B cell (primary cell): ENCODE measurements around the gene ATXN1. TPM values are rescaled to one million over a fixed set of nuclear protein-coding genes. Genes with fewer than 3 reads are reported as not detected.

Experiments used
- ATAC-seq: fragments of 200-7000 bp; cut with Tn5 transposase; one replicate; pipeline ENCODE4 v1.10.0; 2021; ENCODE audit warnings: low read depth, mild to moderate bottlenecking, moderate number of reproducible peaks, moderate library complexity
- CTCF ChIA-PET: fragments of 350-600 bp; sonication (Branson Sonifier 250); formaldehyde crosslinking; loops from one replicate; lab custom pipeline; 2021; ENCODE audit warnings: antibody characterized with exemption, inconsistent platforms; lab: Charles Lee
- POLR2A ChIA-PET: fragments of 350-600 bp; sonication (Branson Sonifier 250); formaldehyde crosslinking; loops from one replicate; lab custom pipeline; 2021; ENCODE audit warnings: antibody characterized with exemption; lab: Charles Lee
- DNase-seq: peaks from one replicate; pipeline ENCODE4 v3.0.0; 2013
- H2AFZ ChIP-seq: 2 replicates; pipeline ENCODE4 v1.6.1; 2012; ENCODE audit warnings: mild to moderate bottlenecking, low read depth, low read length; ENCODE audit not compliant: insufficient read depth, poor library complexity, severe bottlenecking
- H3K27ac ChIP-seq, 2 donors: 1 replicate in 1 of 2; 2 replicates in 1 of 2; pipeline ENCODE4 v1.5.1; 2012 to 2013; ENCODE audit warnings: low read length in 2 of 2, mild to moderate bottlenecking in 2 of 2, moderate library complexity in 1 of 2
- H3K27me3 ChIP-seq, 4 experiments: fragments of 200-600 bp in 1 of 4; sonication (generic) in 1 of 4; replicated peaks in 1 of 4; 1 replicate in 2 of 4; 2 replicates in 2 of 4; pipeline versions ENCODE4 v1.6.1 to v1.7.0; 2013 to 2016; ENCODE audit warnings: low read length in 3 of 4, mild to moderate bottlenecking in 2 of 4, mixed read lengths in 1 of 4, moderate library complexity in 1 of 4; ENCODE audit not compliant: insufficient read depth in 4 of 4, control insufficient read depth in 3 of 4; ENCODE audit errors: control extremely low read depth in 1 of 4
- H3K36me3 ChIP-seq, 2 experiments: replicated peaks in 1 of 2; 1 replicate in 1 of 2; 2 replicates in 1 of 2; pipeline versions ENCODE4 v1.6.1 to v1.7.1; 2013; ENCODE audit warnings: low read length in 1 of 2; ENCODE audit not compliant: insufficient read depth in 2 of 2, control insufficient read depth in 1 of 2; ENCODE audit errors: control extremely low read depth in 1 of 2, extremely low read depth in 1 of 2
- H3K4me1 ChIP-seq, 2 donors: fragments of 200-600 bp in 1 of 2; sonication (generic) in 1 of 2; 1 replicate in 1 of 2; 2 replicates in 1 of 2; pipeline versions ENCODE4 v1.5.1 to v1.6.1; 2013 to 2017; ENCODE audit warnings: low read length in 2 of 2; ENCODE audit not compliant: control insufficient read depth in 2 of 2, insufficient read depth in 2 of 2
- H3K4me2 ChIP-seq: replicated peaks from 2 replicates; pipeline ENCODE3; 2012; ENCODE audit warnings: mild to moderate bottlenecking, low read depth, low read length; ENCODE audit not compliant: poor library complexity, severe bottlenecking
- H3K4me3 ChIP-seq, 5 experiments: fragments of 200-600 bp in 1 of 5; sonication (generic) in 1 of 5; 1 replicate in 3 of 5; 2 replicates in 2 of 5; pipeline versions ENCODE4 v1.5.1 to v1.7.0; 2011 to 2016; ENCODE audit warnings: low read length in 4 of 5, mild to moderate bottlenecking in 4 of 5, low read depth in 2 of 5, control low read depth in 1 of 5, moderate library complexity in 1 of 5; ENCODE audit not compliant: insufficient read depth in 1 of 5; ENCODE audit errors: control extremely low read depth in 1 of 5, extremely low read depth in 1 of 5
- H3K79me2 ChIP-seq: fragments of 200-600 bp; sonication (generic); one replicate; pipeline ENCODE4 v1.6.0; 2016; ENCODE audit warnings: low read length; ENCODE audit not compliant: control insufficient read depth, insufficient read depth
- H3K9ac ChIP-seq: fragments of 200-600 bp; sonication (generic); 2 replicates; pipeline ENCODE4 v1.6.1; 2017; ENCODE audit warnings: mild to moderate bottlenecking, low read length, moderate library complexity
- H3K9me3 ChIP-seq, 3 donors: one replicate each; pipeline versions ENCODE4 v1.6.1 to v1.7.1; 2013; ENCODE audit warnings: low read length in 2 of 3; ENCODE audit not compliant: control insufficient read depth in 2 of 3, insufficient read depth in 1 of 3; ENCODE audit errors: control extremely low read depth in 1 of 3
- H4K20me1 ChIP-seq: 2 replicates; pipeline ENCODE4 v1.6.0; 2012; ENCODE audit warnings: mild to moderate bottlenecking, low read length; ENCODE audit not compliant: insufficient read depth, control insufficient read depth, poor library complexity, severe bottlenecking
- H3K27ac Mint-ChIP-seq: one replicate; pipeline ENCODE4 v1.8.0; 2021; ENCODE audit warnings: mixed read lengths
- H3K27me3 Mint-ChIP-seq: one replicate; pipeline ENCODE4 v1.8.0; 2021; ENCODE audit warnings: mixed read lengths
- H3K4me1 Mint-ChIP-seq: one replicate; pipeline ENCODE4 v1.8.0; 2021; ENCODE audit warnings: mixed read lengths
- H3K4me3 Mint-ChIP-seq: one replicate; pipeline ENCODE4 v1.8.0; 2021; ENCODE audit warnings: mixed read lengths
- H3K9me3 Mint-ChIP-seq: one replicate; pipeline ENCODE4 v1.8.0; 2022; ENCODE audit warnings: mixed read lengths; ENCODE audit not compliant: insufficient read depth
- CTCF ChIP-seq: fragments of 200-600 bp; IDR thresholded peaks from one replicate; pipeline ENCODE4 v1.8.0; 2022; ENCODE audit warnings: antibody characterized with exemption, mild to moderate bottlenecking
- EZH2 ChIP-seq: IDR thresholded peaks from 2 replicates; pipeline ENCODE4 v1.6.1; 2012; ENCODE audit warnings: borderline replicate concordance, low read depth, mild to moderate bottlenecking, moderate library complexity, low read length; ENCODE audit not compliant: insufficient read depth, poor library complexity, severe bottlenecking
- WGBS: methylation state at CpG from one replicate; pipeline ENCODE4 v1.1.5; 2013; ENCODE audit warnings: missing lambda C conversion rate; ENCODE audit not compliant: insufficient coverage; 5-methylcytosine and 5-hydroxymethylcytosine counted together
- intact Hi-C: fragments of 100-400 bp; cut with micrococcal nuclease; formaldehyde crosslinking; loops from one replicate; pipeline ENCODE4 v1.10.0; 2022
- polyA plus RNA-seq: library from polyadenylated mRNA; depleted of rRNA; stranded (reverse); fragments of >200 nt; gene quantifications from 2 replicates; pipeline ENCODE4 v1.2.3, GENCODE V29; 2012
- total RNA-seq, 2 donors: library from RNA; stranded (reverse); fragments of 120-200 nt in 1 of 2; gene quantifications; 1 replicate in 1 of 2; 2 replicates in 1 of 2; pipeline versions ENCODE4 v1.2.3 to v1.2.4, GENCODE V29; 2013 to 2022

ATXN1 gene
- total and polyA plus RNA-seq, 2 donors (not counting 1 experiment from before 2014, with no cell fraction given), result 5.7 to 63.8 TPM

DNA sequence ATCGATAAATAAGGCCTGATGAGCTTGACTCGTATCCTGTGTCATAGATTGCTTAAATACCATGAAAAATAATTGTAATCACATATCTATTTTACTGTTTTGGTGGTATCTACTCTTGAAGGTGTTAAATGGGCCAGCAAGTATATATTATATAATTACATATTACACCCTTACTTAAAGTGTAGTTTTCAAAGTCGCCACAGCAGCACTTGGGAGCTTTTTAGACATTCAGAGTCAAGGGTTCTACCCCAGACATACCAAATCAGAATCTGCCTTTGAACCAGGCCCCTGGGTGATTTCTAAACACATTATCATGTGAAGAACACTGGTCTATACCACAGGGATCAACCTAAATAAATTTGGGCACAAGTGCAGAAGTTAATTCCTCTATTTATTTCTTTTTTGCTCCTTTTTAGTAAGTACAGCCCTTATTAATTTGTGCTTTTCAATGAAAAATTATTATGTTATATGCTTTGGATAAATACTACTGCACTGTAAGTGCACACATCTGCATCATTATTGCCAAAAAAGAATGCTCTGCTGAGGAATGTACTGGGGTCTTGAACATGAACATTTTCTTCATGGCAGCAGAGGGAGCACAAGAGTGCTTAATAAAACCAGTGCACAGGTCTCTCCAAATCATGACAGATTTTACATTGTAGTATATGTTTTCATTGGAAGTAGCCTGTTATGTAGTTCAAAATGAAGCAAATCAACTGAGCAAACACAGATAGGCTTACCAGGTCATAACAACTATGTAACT lies 3.1 kb upstream of the ATXN1 start:
- no peaks in the 10 kb centered on the region for H3K27me3 Mint-ChIP-seq
- H3K4me1 ChIP-seq, result peaks cover 7 to 22% of the 10 kb centered on the region in 2 donors
- no CpG with 5 or more reads among the region's 3 CpGs for WGBS
- peak; percentile 15 for DNase-seq
- peak; percentile 43 for TF ChIP-seq CTCF
- no peak for TF ChIP-seq EZH2
- no peak overlapping the region for H3K27ac ChIP-seq
- no peak overlapping the region for H3K4me3 Mint-ChIP-seq
- H3K27ac Mint-ChIP-seq, result no peak overlapping the region
- H3K79me2 ChIP-seq, result no peaks in the 10 kb centered on the region
- H3K9ac ChIP-seq, result no peak overlapping the region
- no peaks in the 10 kb centered on the region for H4K20me1 ChIP-seq
- peaks cover 0 to 20% (median 2%) of the 10 kb centered on the region in 4 experiments for H3K27me3 ChIP-seq
- CTCF ChIA-PET, result interaction anchor here (0.7 to 4.9 kb wide), 21 partner anchors 9 to 455 kb away, joined by 3 to 108 read pairs (median 7); no protein-coding TSS in a partner anchor
- no peaks in the 10 kb centered on the region for H3K9me3 ChIP-seq
- no peak overlapping the region for H3K4me3 ChIP-seq
- ATAC-seq, result no peak
- POLR2A ChIA-PET, result no interaction called here
- no peak overlapping the region for H3K4me2 ChIP-seq
- no peaks in the 10 kb centered on the region for H3K36me3 ChIP-seq
- no peak overlapping the region for H2AFZ ChIP-seq
- intact Hi-C loops, result loop anchor here (2.0 to 10.0 kb wide), 5 partner anchors 52 to 630 kb away; no protein-coding TSS in a partner anchor
- peaks cover 26% of the 10 kb centered on the region for H3K4me1 Mint-ChIP-seq
- no peaks in the 10 kb centered on the region for H3K9me3 Mint-ChIP-seq
